Hepatic stellate cell (primary cell): ENCODE data around the gene LSM7.
A peak's percentile ranks its signal among the peaks of the same experiment; 100 is the strongest.

Experiments used
- DNase-seq: peaks from one replicate; pipeline ENCODE4 v3.0.0; 2011; ENCODE audit warnings: low spot score

The LSM7 gene

GRCh38 chr19:2278459-2279158 lies 49.8 kb downstream of the LSM7 start:
- DNase-seq = no peak

- DNase-seq = no peak
Observed at GRCh38 chr19:2277138-2277537, 51.2 kb downstream of the LSM7 start.

- no peak for DNase-seq
Observed at GRCh38 chr19:2276429-2276986, 51.9 kb downstream of the LSM7 start.

- DNase-seq = no peak
Observed at GRCh38 chr19:2275588-2276428, 52.6 kb downstream of the LSM7 start.

GRCh38 chr19:2274931-2275535 lies 53.4 kb downstream of the LSM7 start:
- peak; percentile 86 for DNase-seq

- no peak for DNase-seq
Observed at GRCh38 chr19:2274185-2274711, 54.1 kb downstream of the LSM7 start.

- DNase-seq = peak; percentile 89
Observed at GRCh38 chr19:2273356-2274184, 54.8 kb downstream of the LSM7 start.
